Keratinocyte (primary cell): ENCODE results near the gene TMEM185A. TPM values are rescaled to one million over a fixed set of nuclear protein-coding genes. Genes with fewer than 3 reads are reported as not detected.
"Not testable (repeated sequence)": the region's sequence is repeated elsewhere in the genome, so short reads cannot be mapped to it uniquely, and the experiment has no call there.

Source experiments
- DNase-seq: peaks from one replicate; pipeline ENCODE4 v3.0.0-alpha.2; 2011; ENCODE audit warnings: low read depth, missing footprints, low spot score
- FAIRE-seq: peaks from 2 replicates; lab custom pipeline; 2011; peaks lifted over from hg19 to GRCh38; lab: Jason Lieb, UNC
- H2AFZ ChIP-seq: 2 replicates; pipeline ENCODE4 v1.6.0; 2012; ENCODE audit warnings: low read length, control low read depth, inconsistent platforms; ENCODE audit not compliant: control insufficient read depth
- H3K27ac ChIP-seq: 2 replicates; pipeline ENCODE4 v1.5.1; 2011; ENCODE audit warnings: low read length; ENCODE audit not compliant: control insufficient read depth, insufficient read depth
- H3K27me3 ChIP-seq: 3 replicates; pipeline ENCODE4 v1.6.0; 2011; ENCODE audit warnings: low read length; ENCODE audit not compliant: control insufficient read depth, insufficient read depth; ENCODE audit errors: extremely low read depth
- H3K36me3 ChIP-seq, 2 experiments: 2 replicates in 1 of 2; 3 replicates in 1 of 2; pipeline ENCODE4 v1.5.1; 2011; ENCODE audit warnings: low read length in 2 of 2, mild to moderate bottlenecking in 1 of 2; ENCODE audit not compliant: control insufficient read depth in 2 of 2, insufficient read depth in 2 of 2; ENCODE audit errors: extremely low read depth in 1 of 2
- H3K4me1 ChIP-seq: 3 replicates; pipeline ENCODE4 v1.5.1; 2011; ENCODE audit warnings: low read length; ENCODE audit not compliant: control insufficient read depth, insufficient read depth; ENCODE audit errors: extremely low read depth
- H3K4me2 ChIP-seq: 3 replicates; pipeline ENCODE4 v1.6.0; 2011; ENCODE audit warnings: low read depth, low read length; ENCODE audit not compliant: control insufficient read depth, insufficient read depth; ENCODE audit errors: extremely low read depth
- H3K4me3 ChIP-seq, 3 experiments: fragments of 200-600 bp in 1 of 3; sonication (generic) in 1 of 3; 2 replicates in 2 of 3; 3 replicates in 1 of 3; pipeline ENCODE4 v1.5.1; 2011 to 2016; ENCODE audit warnings: low read length in 3 of 3, mild to moderate bottlenecking in 3 of 3, control low read depth in 2 of 3, inconsistent platforms in 1 of 3, low read depth in 1 of 3, mixed read lengths in 1 of 3, mixed run types in 1 of 3, moderate library complexity in 1 of 3; ENCODE audit not compliant: control insufficient read depth in 2 of 3, insufficient read depth in 2 of 3; ENCODE audit errors: extremely low read depth in 1 of 3
- H3K79me2 ChIP-seq: 2 replicates; pipeline ENCODE4 v1.6.0; 2012; ENCODE audit warnings: low read length; ENCODE audit not compliant: control insufficient read depth, insufficient read depth
- H3K9ac ChIP-seq: 3 replicates; pipeline ENCODE4 v1.6.0; 2011; ENCODE audit warnings: low read length; ENCODE audit not compliant: control insufficient read depth, insufficient read depth; ENCODE audit errors: extremely low read depth
- H3K9me1 ChIP-seq: 3 replicates; pipeline ENCODE4 v1.6.0; 2011; ENCODE audit warnings: low read length; ENCODE audit not compliant: control insufficient read depth, insufficient read depth; ENCODE audit errors: extremely low read depth
- H3K9me3 ChIP-seq: 2 replicates; pipeline ENCODE4 v1.5.1; 2012; ENCODE audit warnings: low read depth, low read length; ENCODE audit not compliant: control insufficient read depth
- H4K20me1 ChIP-seq: 3 replicates; pipeline ENCODE4 v1.6.0; 2011; ENCODE audit warnings: low read length; ENCODE audit not compliant: control insufficient read depth, insufficient read depth; ENCODE audit errors: extremely low read depth
- CTCF ChIP-seq, 3 experiments: IDR thresholded peaks in 1 of 3; conservative IDR thresholded peaks in 1 of 3; optimal IDR thresholded peaks in 1 of 3; 2 replicates in 2 of 3; 3 replicates in 1 of 3; pipeline versions ENCODE3 to v1.5.1; 2011; ENCODE audit warnings: low read length in 3 of 3, mild to moderate bottlenecking in 3 of 3, moderate library complexity in 2 of 3, control low read depth in 1 of 3, inconsistent platforms in 1 of 3; ENCODE audit not compliant: insufficient read depth in 2 of 3; ENCODE audit errors: extremely low read depth in 1 of 3
- EZH2 ChIP-seq: IDR thresholded peaks from one replicate; pipeline ENCODE4 v1.6.1; 2012; ENCODE audit warnings: inconsistent platforms, mild to moderate bottlenecking, low read length, moderate library complexity
- dilution Hi-C: fragments of 300-500 bp; cut with MboI; formaldehyde crosslinking; loops from one replicate; pipeline ENCODE4 v1.7.0; 2020; ENCODE audit warnings: low sequenced_read_pairs; ENCODE audit not compliant: extremely low pct_ligation_motif_present
- polyA plus RNA-seq, 5 experiments: library from polyadenylated mRNA; depleted of rRNA in 3 of 5; stranded (reverse) in 3 of 5; stranded (forward) in 1 of 5; unstranded in 1 of 5; fragments of >200 nt; gene quantifications; 1 replicate in 1 of 5; 2 replicates in 3 of 5; 3 replicates in 1 of 5; pipeline versions ENCODE4 v1.2.1 to v1.2.3, GENCODE V29; 2011 to 2012; ENCODE audit warnings: missing spikeins in 2 of 5, low read depth in 1 of 5, low replicate concordance in 1 of 5

Gene TMEM185A
- polyA plus RNA-seq, 1 donor (not counting 4 experiments of a cell fraction or from before 2014, with no cell fraction given), result 23.0 TPM

GRCh38 chrX:149628768-149629167 is 2.8 kb downstream of the TMEM185A start:
- H3K4me1 ChIP-seq, result peaks cover 35% of the 10 kb centered on the region
- no peaks in the 10 kb centered on the region for H4K20me1 ChIP-seq
- H3K4me2 ChIP-seq, result peak overlapping the region; percentile 33
- no peaks in the 10 kb centered on the region for H3K9me1 ChIP-seq
- dilution Hi-C loops, result no loop called here
- no peak overlapping the region for H2AFZ ChIP-seq
- H3K9me3 ChIP-seq, result no peaks in the 10 kb centered on the region
- no peaks in the 10 kb centered on the region for H3K36me3 ChIP-seq
- TF ChIP-seq CTCF (optimal IDR thresholded peaks at IDR 0.05 in 1 of 3, IDR thresholded peaks at IDR 0.05 in 1 of 3, conservative IDR thresholded peaks at IDR 0.05 in 1 of 3; ENCODE audit: extremely low read depth in 1 of 3, insufficient read depth in 2 of 3, low read length in 3 of 3), result no peak
- TF ChIP-seq EZH2, result no peak
- no peaks in the 10 kb centered on the region for H3K27me3 ChIP-seq
- no peak overlapping the region for H3K9ac ChIP-seq
- H3K27ac ChIP-seq, result peak overlapping the region; percentile 24
- no peak overlapping the region for H3K4me3 ChIP-seq
- DNase-seq (no peak), FAIRE-seq (no peak)
- H3K79me2 ChIP-seq, result peaks cover 42% of the 10 kb centered on the region

DNA sequence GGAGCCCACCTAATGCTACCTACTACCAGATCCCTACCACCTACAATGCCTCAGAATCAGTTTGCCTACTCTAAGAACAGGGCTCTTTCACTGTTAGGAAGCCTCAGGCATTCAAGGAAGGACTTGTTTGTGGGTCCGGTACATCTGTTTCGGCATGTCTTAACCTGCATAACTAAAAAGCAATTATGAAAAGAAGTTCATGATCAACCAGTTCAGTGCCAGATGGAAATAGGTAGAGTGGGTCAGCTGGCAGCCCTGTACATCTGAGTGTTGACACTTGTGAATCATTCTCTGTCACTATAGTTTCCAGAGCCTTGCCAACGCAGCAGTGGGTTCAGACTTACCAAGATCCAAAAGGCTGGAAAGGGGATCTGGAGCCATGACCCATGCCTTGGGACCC is 3.3 kb downstream of the TMEM185A start:
- H3K4me3 ChIP-seq, result no peak overlapping the region
- no peaks in the 10 kb centered on the region for H4K20me1 ChIP-seq
- H3K4me1 ChIP-seq, result peaks cover 35% of the 10 kb centered on the region
- no peaks in the 10 kb centered on the region for H3K36me3 ChIP-seq
- peak; percentile 32 for DNase-seq
- dilution Hi-C loops, result no loop called here
- no peaks in the 10 kb centered on the region for H3K27me3 ChIP-seq
- peak overlapping the region; percentile 33 for H3K4me2 ChIP-seq
- TF ChIP-seq CTCF (optimal IDR thresholded peaks at IDR 0.05 in 1 of 3, IDR thresholded peaks at IDR 0.05 in 1 of 3, conservative IDR thresholded peaks at IDR 0.05 in 1 of 3; ENCODE audit: extremely low read depth in 1 of 3, insufficient read depth in 2 of 3, low read length in 3 of 3), result no peak
- no peak for TF ChIP-seq EZH2
- peaks cover 42% of the 10 kb centered on the region for H3K79me2 ChIP-seq
- H3K9me3 ChIP-seq, result no peaks in the 10 kb centered on the region
- H3K9me1 ChIP-seq, result no peaks in the 10 kb centered on the region
- FAIRE-seq, result peak; percentile 34
- peak overlapping the region; percentile 24 for H3K27ac ChIP-seq
- H2AFZ ChIP-seq, result no peak overlapping the region
- H3K9ac ChIP-seq, result no peak overlapping the region

DNA sequence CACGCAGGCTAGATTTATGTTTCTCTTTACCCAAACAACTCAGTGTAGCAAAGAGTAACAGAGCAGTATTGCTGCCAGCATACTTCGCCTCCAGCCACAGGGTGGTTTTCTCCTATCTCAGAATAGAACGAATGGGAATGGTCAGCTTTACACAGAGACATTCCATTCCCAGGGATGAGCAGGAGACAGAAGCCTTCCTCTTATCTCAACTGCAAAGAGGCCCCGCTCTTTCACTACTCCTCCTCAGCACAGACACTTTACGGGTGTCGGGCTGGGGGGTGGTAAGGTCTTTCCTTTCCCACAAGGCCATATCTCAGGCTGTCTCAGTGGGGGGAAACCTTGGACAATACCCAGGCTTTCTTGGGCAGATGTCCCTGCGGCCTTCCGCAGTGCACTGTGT is 4.8 kb downstream of the TMEM185A start:
- H3K4me1 ChIP-seq, result peaks cover 35% of the 10 kb centered on the region
- H3K4me2 ChIP-seq, dilution Hi-C loops: not testable (repeated sequence)

GRCh38 chrX:149619662-149620061 is 11.9 kb downstream of the TMEM185A start:
- H3K4me3 ChIP-seq, DNase-seq, H3K4me1 ChIP-seq, H3K4me2 ChIP-seq, H3K27ac ChIP-seq, dilution Hi-C loops, H3K9me3 ChIP-seq, H3K9me1 ChIP-seq, H2AFZ ChIP-seq, H3K9ac ChIP-seq, H4K20me1 ChIP-seq, H3K27me3 ChIP-seq, FAIRE-seq, H3K36me3 ChIP-seq: not testable (repeated sequence)
- peaks cover 17% of the 10 kb centered on the region for H3K79me2 ChIP-seq

More for the DNA sequence above, 4.8 kb downstream of the TMEM185A start:
- not testable (repeated sequence) for H3K27ac ChIP-seq, H3K27me3 ChIP-seq, H3K9ac ChIP-seq, H3K4me3 ChIP-seq, FAIRE-seq, H3K9me3 ChIP-seq, DNase-seq, H3K36me3 ChIP-seq, H3K9me1 ChIP-seq, H4K20me1 ChIP-seq, H2AFZ ChIP-seq
- peaks cover 46% of the 10 kb centered on the region for H3K79me2 ChIP-seq
